GM23338 (cell line): Measurements from ENCODE around the gene POU5F1. TPM values are rescaled to one million over a fixed set of nuclear protein-coding genes. Genes with fewer than 3 reads are reported as not detected.
A peak's percentile ranks its signal among the peaks of the same experiment; 100 is the strongest.

ENCODE experiments used
- ATAC-seq: fragments of 200-7000 bp; cut with Tn5 transposase; 3 replicates; pipeline ENCODE4 v1.9.1; 2020
- DNase-seq: peaks from one replicate; pipeline ENCODE4 v3.0.0-alpha.2; 2015; ENCODE audit warnings: low spot score
- H2AFZ ChIP-seq: fragments of 200-600 bp; sonication (generic); 2 replicates; pipeline ENCODE4 v1.8.0; 2016; ENCODE audit warnings: antibody characterized with exemption, mild to moderate bottlenecking, moderate library complexity
- H3F3A ChIP-seq: fragments of 200-600 bp; sonication (generic); replicated peaks from 2 replicates; pipeline ENCODE4 v1.8.0; 2017; ENCODE audit warnings: antibody characterized with exemption, mixed run types, low read depth
- H3K27ac ChIP-seq: fragments of 200-600 bp; sonication (generic); 2 replicates; pipeline ENCODE4 v1.6.1; 2016; ENCODE audit warnings: low read depth
- H3K27me3 ChIP-seq: fragments of 200-600 bp; sonication (generic); 2 replicates; pipeline ENCODE4 v1.8.0; 2016; ENCODE audit warnings: mild to moderate bottlenecking, mixed run types, moderate library complexity; ENCODE audit not compliant: insufficient read depth
- H3K36me3 ChIP-seq: fragments of 200-600 bp; sonication (generic); 2 replicates; pipeline ENCODE4 v1.8.0; 2016; ENCODE audit warnings: mild to moderate bottlenecking; ENCODE audit not compliant: insufficient read depth
- H3K4me1 ChIP-seq: fragments of 200-600 bp; sonication (generic); 2 replicates; pipeline ENCODE4 v1.8.0; 2016; ENCODE audit warnings: mild to moderate bottlenecking, moderate library complexity; ENCODE audit not compliant: insufficient read depth
- H3K4me2 ChIP-seq: fragments of 200-600 bp; sonication (generic); 2 replicates; pipeline ENCODE4 v1.7.1; 2017; ENCODE audit warnings: mixed run types
- H3K4me3 ChIP-seq: fragments of 200-600 bp; sonication (generic); 2 replicates; pipeline ENCODE4 v1.6.1; 2016; ENCODE audit warnings: mixed run types
- H3K79me2 ChIP-seq: fragments of 200-600 bp; sonication (generic); replicated peaks from 2 replicates; pipeline ENCODE4 v1.8.0; 2017; ENCODE audit warnings: mild to moderate bottlenecking; ENCODE audit not compliant: insufficient read depth
- H3K9me2 ChIP-seq: fragments of 200-600 bp; sonication (generic); 2 replicates; pipeline ENCODE4 v1.8.0; 2017; ENCODE audit not compliant: insufficient read depth
- H4K20me1 ChIP-seq: fragments of 200-600 bp; sonication (generic); replicated peaks from 2 replicates; pipeline ENCODE4 v1.8.0; 2017; ENCODE audit warnings: mild to moderate bottlenecking; ENCODE audit not compliant: insufficient read depth
- H3K27ac Mint-ChIP-seq: 2 replicates; pipeline ENCODE4 v1.8.0; 2020; ENCODE audit warnings: inconsistent platforms, mild to moderate bottlenecking, moderate library complexity, mixed read lengths
- H3K27me3 Mint-ChIP-seq: 3 replicates; pipeline ENCODE4 v1.8.0; 2022; ENCODE audit warnings: low read depth, mild to moderate bottlenecking, moderate library complexity, mixed read lengths, inconsistent platforms; ENCODE audit not compliant: insufficient read depth, poor library complexity
- H3K36me3 Mint-ChIP-seq: 3 replicates; pipeline ENCODE4 v1.8.0; 2021; ENCODE audit warnings: low read depth, mild to moderate bottlenecking, inconsistent platforms, moderate library complexity, mixed read lengths
- H3K4me1 Mint-ChIP-seq: 3 replicates; pipeline ENCODE4 v1.8.0; 2020; ENCODE audit warnings: mild to moderate bottlenecking, inconsistent platforms, mixed read lengths
- H3K4me3 Mint-ChIP-seq: 3 replicates; pipeline ENCODE4 v1.8.0; 2021; ENCODE audit warnings: moderate library complexity, mild to moderate bottlenecking, inconsistent platforms, mixed read lengths
- H3K9me3 Mint-ChIP-seq: 3 replicates; pipeline ENCODE4 v1.8.0; 2020; ENCODE audit warnings: moderate library complexity, mild to moderate bottlenecking, inconsistent platforms, mixed read lengths
- CREB1 ChIP-seq: fragments of 250-450 bp; sonication (Bioruptor Pico); IDR thresholded peaks from 2 replicates; pipeline ENCODE4 v1.5.0; 2020; ENCODE audit warnings: low read depth, mild to moderate bottlenecking, moderate library complexity
- EZH2 ChIP-seq: fragments of 200-600 bp; sonication (generic); IDR thresholded peaks from one replicate; pipeline ENCODE4 v1.8.0; 2017; ENCODE audit warnings: antibody characterized with exemption, mild to moderate bottlenecking, low read depth; ENCODE audit not compliant: unreplicated experiment
- EZH2phosphoT487 ChIP-seq: fragments of 200-600 bp; sonication (generic); IDR thresholded peaks from one replicate; pipeline ENCODE4 v1.8.1; 2018; ENCODE audit warnings: antibody characterized with exemption; ENCODE audit not compliant: unreplicated experiment
- JUNB ChIP-seq: IDR thresholded peaks from one replicate; pipeline ENCODE4 v1.6.1; 2016; ENCODE audit warnings: antibody characterized with exemption; ENCODE audit not compliant: unreplicated experiment
- POLR2AphosphoS5 ChIP-seq: IDR thresholded peaks from 2 replicates; pipeline ENCODE4 v1.6.1; 2016; ENCODE audit warnings: antibody characterized with exemption, low read depth
- ZNF114 ChIP-seq: fragments of 250-450 bp; sonication (Bioruptor Pico); IDR thresholded peaks from 2 replicates; pipeline ENCODE4 v1.5.0; 2020; ENCODE audit warnings: mild to moderate bottlenecking, moderate library complexity
- polyA plus RNA-seq: library from polyadenylated mRNA; unstranded; fragments of >200 nt; fragmentation: Nextera tagmentation; extraction: Ambion mirVana; gene quantifications from 2 replicates; pipeline ENCODE4 v1.2.1, GENCODE V29; 2016
- total RNA-seq: library from RNA; depleted of rRNA; stranded (reverse); fragments of >200 nt; shearing (Covaris generic); gene quantifications from 2 replicates; pipeline ENCODE4 v1.2.3, GENCODE V29; 2014
- TF ChIP-seq, protein P1 (sequence below): IDR thresholded peaks from one replicate; pipeline ENCODE4 v1.6.1; 2018; ENCODE audit warnings: antibody characterized with exemption; ENCODE audit not compliant: unreplicated experiment
- TF ChIP-seq, protein P2 (sequence below): IDR thresholded peaks from 2 replicates; pipeline ENCODE4 v1.6.1; 2016; ENCODE audit warnings: antibody characterized with exemption
- TF ChIP-seq, protein P3 (sequence below): fragments of 250-450 bp; sonication (Bioruptor Pico); IDR thresholded peaks from 2 replicates; pipeline ENCODE4 v1.5.0; 2020; ENCODE audit warnings: mild to moderate bottlenecking, moderate library complexity

The POU5F1 gene
- total and polyA plus RNA-seq, 2 experiments from 2014 or later, result 1,839 to 3,419 TPM

DNA sequence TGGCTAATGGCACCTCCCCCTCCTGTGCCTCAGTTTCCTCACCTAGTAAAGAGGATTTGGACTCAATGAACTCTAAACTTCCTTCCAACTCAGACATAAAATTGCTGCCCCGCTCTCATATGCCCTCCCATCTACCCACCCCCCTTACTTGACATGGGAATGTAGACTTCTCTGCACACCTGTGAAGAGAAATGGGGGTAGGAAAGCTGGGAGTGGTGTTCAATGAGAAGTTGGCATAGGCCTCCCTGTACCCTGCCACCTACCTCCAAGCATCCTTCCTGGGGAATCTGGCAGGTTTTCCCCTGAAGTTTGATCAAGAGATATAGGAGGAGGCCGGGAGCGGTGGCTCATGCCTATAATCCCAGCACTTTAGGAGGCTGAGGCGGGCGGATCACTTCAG, 3.9 kb upstream of the POU5F1 start (continued):
- TF ChIP-seq, protein P1, sequence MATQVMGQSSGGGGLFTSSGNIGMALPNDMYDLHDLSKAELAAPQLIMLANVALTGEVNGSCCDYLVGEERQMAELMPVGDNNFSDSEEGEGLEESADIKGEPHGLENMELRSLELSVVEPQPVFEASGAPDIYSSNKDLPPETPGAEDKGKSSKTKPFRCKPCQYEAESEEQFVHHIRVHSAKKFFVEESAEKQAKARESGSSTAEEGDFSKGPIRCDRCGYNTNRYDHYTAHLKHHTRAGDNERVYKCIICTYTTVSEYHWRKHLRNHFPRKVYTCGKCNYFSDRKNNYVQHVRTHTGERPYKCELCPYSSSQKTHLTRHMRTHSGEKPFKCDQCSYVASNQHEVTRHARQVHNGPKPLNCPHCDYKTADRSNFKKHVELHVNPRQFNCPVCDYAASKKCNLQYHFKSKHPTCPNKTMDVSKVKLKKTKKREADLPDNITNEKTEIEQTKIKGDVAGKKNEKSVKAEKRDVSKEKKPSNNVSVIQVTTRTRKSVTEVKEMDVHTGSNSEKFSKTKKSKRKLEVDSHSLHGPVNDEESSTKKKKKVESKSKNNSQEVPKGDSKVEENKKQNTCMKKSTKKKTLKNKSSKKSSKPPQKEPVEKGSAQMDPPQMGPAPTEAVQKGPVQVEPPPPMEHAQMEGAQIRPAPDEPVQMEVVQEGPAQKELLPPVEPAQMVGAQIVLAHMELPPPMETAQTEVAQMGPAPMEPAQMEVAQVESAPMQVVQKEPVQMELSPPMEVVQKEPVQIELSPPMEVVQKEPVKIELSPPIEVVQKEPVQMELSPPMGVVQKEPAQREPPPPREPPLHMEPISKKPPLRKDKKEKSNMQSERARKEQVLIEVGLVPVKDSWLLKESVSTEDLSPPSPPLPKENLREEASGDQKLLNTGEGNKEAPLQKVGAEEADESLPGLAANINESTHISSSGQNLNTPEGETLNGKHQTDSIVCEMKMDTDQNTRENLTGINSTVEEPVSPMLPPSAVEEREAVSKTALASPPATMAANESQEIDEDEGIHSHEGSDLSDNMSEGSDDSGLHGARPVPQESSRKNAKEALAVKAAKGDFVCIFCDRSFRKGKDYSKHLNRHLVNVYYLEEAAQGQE, result no peak
- TF ChIP-seq EZH2, result no peak
- no peak for TF ChIP-seq JUNB
- TF ChIP-seq, protein P2, sequence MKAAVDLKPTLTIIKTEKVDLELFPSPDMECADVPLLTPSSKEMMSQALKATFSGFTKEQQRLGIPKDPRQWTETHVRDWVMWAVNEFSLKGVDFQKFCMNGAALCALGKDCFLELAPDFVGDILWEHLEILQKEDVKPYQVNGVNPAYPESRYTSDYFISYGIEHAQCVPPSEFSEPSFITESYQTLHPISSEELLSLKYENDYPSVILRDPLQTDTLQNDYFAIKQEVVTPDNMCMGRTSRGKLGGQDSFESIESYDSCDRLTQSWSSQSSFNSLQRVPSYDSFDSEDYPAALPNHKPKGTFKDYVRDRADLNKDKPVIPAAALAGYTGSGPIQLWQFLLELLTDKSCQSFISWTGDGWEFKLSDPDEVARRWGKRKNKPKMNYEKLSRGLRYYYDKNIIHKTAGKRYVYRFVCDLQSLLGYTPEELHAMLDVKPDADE, result no peak

DNA sequence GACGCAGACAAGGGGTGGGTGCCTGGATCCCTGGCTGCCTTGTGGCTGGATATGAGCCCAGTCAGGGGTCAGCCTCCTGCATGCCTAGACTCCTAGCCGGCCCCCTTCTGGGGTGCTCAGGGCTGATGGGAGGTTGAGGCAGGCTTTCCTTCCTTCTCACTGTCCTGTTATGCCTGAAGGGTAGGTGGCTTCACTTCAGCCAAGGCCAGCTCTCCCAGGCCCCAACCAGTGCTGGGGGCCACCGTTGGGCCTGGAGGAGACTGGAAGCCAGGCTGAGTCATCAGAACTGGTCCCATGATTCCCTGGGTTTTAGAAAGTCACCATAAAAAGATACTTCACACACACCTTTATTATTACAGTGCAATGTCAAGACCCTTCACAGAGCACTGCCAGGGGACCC, 2.9 kb upstream of the POU5F1 start:
- DNase-seq (no peak), ATAC-seq (no peak)
- Histone ChIP-seq H3K27ac (peak overlapping the region; percentile 100), H3K4me3 (peak overlapping the region; percentile 100), H3K36me3 (0 out of 2 replicates have a peak, but pooled peaks cover 2% of the 10 kb centered on the region), H3K4me1 (peaks cover 41% of the 10 kb centered on the region), H3K4me2 (peak overlapping the region; percentile 88), H2AFZ (no peak overlapping the region), H4K20me1 (peaks cover 19% of the 10 kb centered on the region), H3K27me3 (no peaks in the 10 kb centered on the region), H3F3A (peaks cover 20% of the 10 kb centered on the region), H3K79me2 (peaks cover 47% of the 10 kb centered on the region), H3K9me2 (no peaks in the 10 kb centered on the region)
- Mint-ChIP-seq H3K27ac (peak overlapping the region; percentile 97), H3K4me1 (peaks cover 50% of the 10 kb centered on the region), H3K4me3 (peak overlapping the region; percentile 86), H3K9me3 (no peaks in the 10 kb centered on the region; the same call in 2 of the 3 replicates), H3K27me3 (peaks cover 36% of the 10 kb centered on the region), H3K36me3 (peaks cover 21% of the 10 kb centered on the region)
- no peak for TF ChIP-seq EZH2
- no peak for TF ChIP-seq EZH2phosphoT487
- TF ChIP-seq, protein P2, result no peak
- TF ChIP-seq, protein P1, result no peak
- TF ChIP-seq POLR2AphosphoS5, result no peak
- TF ChIP-seq CREB1 (CRISPR knock-in tag), result no peak
- TF ChIP-seq, protein P3, sequence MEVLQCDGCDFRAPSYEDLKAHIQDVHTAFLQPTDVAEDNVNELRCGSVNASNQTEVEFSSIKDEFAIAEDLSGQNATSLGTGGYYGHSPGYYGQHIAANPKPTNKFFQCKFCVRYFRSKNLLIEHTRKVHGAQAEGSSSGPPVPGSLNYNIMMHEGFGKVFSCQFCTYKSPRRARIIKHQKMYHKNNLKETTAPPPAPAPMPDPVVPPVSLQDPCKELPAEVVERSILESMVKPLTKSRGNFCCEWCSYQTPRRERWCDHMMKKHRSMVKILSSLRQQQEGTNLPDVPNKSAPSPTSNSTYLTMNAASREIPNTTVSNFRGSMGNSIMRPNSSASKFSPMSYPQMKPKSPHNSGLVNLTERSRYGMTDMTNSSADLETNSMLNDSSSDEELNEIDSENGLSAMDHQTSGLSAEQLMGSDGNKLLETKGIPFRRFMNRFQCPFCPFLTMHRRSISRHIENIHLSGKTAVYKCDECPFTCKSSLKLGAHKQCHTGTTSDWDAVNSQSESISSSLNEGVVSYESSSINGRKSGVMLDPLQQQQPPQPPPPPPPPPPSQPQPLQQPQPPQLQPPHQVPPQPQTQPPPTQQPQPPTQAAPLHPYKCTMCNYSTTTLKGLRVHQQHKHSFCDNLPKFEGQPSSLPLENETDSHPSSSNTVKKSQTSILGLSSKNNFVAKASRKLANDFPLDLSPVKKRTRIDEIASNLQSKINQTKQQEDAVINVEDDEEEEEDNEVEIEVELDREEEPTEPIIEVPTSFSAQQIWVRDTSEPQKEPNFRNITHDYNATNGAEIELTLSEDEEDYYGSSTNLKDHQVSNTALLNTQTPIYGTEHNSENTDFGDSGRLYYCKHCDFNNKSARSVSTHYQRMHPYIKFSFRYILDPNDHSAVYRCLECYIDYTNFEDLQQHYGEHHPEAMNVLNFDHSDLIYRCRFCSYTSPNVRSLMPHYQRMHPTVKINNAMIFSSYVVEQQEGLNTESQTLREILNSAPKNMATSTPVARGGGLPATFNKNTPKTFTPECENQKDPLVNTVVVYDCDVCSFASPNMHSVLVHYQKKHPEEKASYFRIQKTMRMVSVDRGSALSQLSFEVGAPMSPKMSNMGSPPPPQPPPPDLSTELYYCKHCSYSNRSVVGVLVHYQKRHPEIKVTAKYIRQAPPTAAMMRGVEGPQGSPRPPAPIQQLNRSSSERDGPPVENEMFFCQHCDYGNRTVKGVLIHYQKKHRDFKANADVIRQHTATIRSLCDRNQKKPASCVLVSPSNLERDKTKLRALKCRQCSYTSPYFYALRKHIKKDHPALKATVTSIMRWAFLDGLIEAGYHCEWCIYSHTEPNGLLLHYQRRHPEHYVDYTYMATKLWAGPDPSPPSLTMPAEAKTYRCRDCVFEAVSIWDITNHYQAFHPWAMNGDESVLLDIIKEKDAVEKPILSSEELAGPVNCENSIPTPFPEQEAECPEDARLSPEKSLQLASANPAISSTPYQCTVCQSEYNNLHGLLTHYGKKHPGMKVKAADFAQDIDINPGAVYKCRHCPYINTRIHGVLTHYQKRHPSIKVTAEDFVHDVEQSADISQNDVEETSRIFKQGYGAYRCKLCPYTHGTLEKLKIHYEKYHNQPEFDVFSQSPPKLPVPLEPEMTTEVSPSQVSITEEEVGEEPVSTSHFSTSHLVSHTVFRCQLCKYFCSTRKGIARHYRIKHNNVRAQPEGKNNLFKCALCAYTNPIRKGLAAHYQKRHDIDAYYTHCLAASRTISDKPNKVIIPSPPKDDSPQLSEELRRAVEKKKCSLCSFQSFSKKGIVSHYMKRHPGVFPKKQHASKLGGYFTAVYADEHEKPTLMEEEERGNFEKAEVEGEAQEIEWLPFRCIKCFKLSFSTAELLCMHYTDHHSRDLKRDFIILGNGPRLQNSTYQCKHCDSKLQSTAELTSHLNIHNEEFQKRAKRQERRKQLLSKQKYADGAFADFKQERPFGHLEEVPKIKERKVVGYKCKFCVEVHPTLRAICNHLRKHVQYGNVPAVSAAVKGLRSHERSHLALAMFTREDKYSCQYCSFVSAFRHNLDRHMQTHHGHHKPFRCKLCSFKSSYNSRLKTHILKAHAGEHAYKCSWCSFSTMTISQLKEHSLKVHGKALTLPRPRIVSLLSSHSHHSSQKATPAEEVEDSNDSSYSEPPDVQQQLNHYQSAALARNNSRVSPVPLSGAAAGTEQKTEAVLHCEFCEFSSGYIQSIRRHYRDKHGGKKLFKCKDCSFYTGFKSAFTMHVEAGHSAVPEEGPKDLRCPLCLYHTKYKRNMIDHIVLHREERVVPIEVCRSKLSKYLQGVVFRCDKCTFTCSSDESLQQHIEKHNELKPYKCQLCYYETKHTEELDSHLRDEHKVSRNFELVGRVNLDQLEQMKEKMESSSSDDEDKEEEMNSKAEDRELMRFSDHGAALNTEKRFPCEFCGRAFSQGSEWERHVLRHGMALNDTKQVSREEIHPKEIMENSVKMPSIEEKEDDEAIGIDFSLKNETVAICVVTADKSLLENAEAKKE (CRISPR knock-in tag), result no peak
- no peak for TF ChIP-seq ZNF114
